Calu3 (cell line): ENCODE results near the gene LIN28B. TPM values are rescaled to one million over a fixed set of nuclear protein-coding genes. Genes with fewer than 3 reads are reported as not detected.

Experiments used
- BruUV-seq: library from RNA; stranded (reverse); fragments of 400-500 nt; replicated peaks from 2 replicates; lab custom pipeline; 2021; lab: Mats Ljungman, UMichigan
- CTCF ChIA-PET: fragments of 300-600 bp; sonication (Branson Sonifier 250); formaldehyde crosslinking; loops from one replicate; lab custom pipeline; 2022; ENCODE audit warnings: antibody characterized with exemption; lab: Charles Lee
- DNase-seq: peaks from one replicate; pipeline ENCODE4 v3.0.0; 2022
- H3K27ac Mint-ChIP-seq: one replicate; pipeline ENCODE4 v1.8.0; 2022; ENCODE audit warnings: mixed read lengths; ENCODE audit not compliant: unreplicated experiment
- H3K27me3 Mint-ChIP-seq: one replicate; pipeline ENCODE4 v1.8.0; 2022; ENCODE audit warnings: mixed read lengths; ENCODE audit not compliant: unreplicated experiment
- H3K36me3 Mint-ChIP-seq: one replicate; pipeline ENCODE4 v1.8.0; 2022; ENCODE audit warnings: mild to moderate bottlenecking, moderate library complexity, mixed read lengths; ENCODE audit not compliant: insufficient read depth, unreplicated experiment
- H3K4me1 Mint-ChIP-seq: one replicate; pipeline ENCODE4 v1.8.0; 2022; ENCODE audit warnings: mild to moderate bottlenecking, low read depth, mixed read lengths; ENCODE audit not compliant: unreplicated experiment
- H3K4me3 Mint-ChIP-seq: one replicate; pipeline ENCODE4 v1.8.0; 2022; ENCODE audit warnings: mild to moderate bottlenecking, low read depth, moderate library complexity, mixed read lengths; ENCODE audit not compliant: unreplicated experiment
- H3K9me3 Mint-ChIP-seq: one replicate; pipeline ENCODE4 v1.8.0; 2022; ENCODE audit warnings: low read depth, mixed read lengths; ENCODE audit not compliant: unreplicated experiment
- intact Hi-C: fragments of 100-400 bp; cut with micrococcal nuclease; formaldehyde crosslinking; loops from one replicate; pipeline ENCODE4 v1.10.0; 2022; ENCODE audit not compliant: unreplicated experiment
- total RNA-seq: library from RNA; stranded (reverse); gene quantifications from 2 replicates; pipeline ENCODE4 v1.2.3, GENCODE V29; 2022
- TF ChIP-seq, protein P1 (sequence below): fragments of 200-600 bp; IDR thresholded peaks from one replicate; pipeline ENCODE4 v1.8.0; 2022; ENCODE audit warnings: antibody characterized with exemption; ENCODE audit not compliant: unreplicated experiment

LIN28B gene
- total RNA-seq, 1 experiment from 2014 or later: not detected

DNA sequence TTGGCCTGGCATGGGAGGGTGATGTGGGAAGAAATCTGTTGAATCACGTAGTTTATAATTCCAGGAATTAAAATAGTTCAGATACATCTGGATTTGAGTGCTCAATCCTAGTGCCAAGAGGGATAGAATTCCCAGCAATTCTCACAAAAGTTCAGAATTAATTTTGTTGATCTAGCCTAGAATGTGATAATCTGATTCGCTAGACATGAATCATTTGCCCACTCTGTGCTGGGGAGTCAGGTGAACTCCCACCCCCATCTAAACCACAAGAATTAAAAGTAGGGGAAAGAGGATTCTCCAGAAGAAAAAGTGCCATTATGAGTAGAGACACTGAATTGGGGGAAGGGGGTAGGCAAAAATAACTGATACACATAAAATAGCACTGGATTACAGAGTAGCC lies 85.0 kb downstream of the LIN28B start:
- intact Hi-C loops: no loop called here
- H3K36me3 Mint-ChIP-seq: no peaks in the 10 kb centered on the region
- H3K4me3 Mint-ChIP-seq: no peak overlapping the region
- H3K27me3 Mint-ChIP-seq: no peaks in the 10 kb centered on the region
- BruUV-seq: no TSS peak
- H3K27ac Mint-ChIP-seq: no peak overlapping the region
- CTCF ChIA-PET: no interaction called here
- TF ChIP-seq, protein P1, sequence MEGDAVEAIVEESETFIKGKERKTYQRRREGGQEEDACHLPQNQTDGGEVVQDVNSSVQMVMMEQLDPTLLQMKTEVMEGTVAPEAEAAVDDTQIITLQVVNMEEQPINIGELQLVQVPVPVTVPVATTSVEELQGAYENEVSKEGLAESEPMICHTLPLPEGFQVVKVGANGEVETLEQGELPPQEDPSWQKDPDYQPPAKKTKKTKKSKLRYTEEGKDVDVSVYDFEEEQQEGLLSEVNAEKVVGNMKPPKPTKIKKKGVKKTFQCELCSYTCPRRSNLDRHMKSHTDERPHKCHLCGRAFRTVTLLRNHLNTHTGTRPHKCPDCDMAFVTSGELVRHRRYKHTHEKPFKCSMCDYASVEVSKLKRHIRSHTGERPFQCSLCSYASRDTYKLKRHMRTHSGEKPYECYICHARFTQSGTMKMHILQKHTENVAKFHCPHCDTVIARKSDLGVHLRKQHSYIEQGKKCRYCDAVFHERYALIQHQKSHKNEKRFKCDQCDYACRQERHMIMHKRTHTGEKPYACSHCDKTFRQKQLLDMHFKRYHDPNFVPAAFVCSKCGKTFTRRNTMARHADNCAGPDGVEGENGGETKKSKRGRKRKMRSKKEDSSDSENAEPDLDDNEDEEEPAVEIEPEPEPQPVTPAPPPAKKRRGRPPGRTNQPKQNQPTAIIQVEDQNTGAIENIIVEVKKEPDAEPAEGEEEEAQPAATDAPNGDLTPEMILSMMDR: no peak
- no peak for DNase-seq
- no peaks in the 10 kb centered on the region for H3K4me1 Mint-ChIP-seq
- no peaks in the 10 kb centered on the region for H3K9me3 Mint-ChIP-seq

DNA sequence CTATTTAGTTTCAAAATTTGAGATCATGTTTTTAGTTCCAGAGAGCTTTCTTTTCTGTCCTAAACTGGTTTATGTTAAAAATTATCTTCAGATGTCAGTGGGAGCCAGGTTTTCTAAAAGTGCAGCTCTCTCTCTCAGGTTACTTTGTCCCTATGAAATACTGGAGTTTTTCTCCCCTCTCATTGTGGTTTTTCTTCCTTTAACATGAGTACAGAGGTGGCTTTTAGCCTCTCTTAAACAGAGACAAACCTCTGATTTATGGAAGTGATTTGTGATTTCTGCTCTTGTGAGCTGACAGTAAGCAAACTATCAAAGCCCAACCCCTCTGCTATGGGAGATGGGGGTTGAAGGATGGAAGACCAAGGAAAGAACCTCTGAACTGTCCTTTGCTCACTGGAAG lies 85.7 kb downstream of the LIN28B start:
- TF ChIP-seq, protein P1: no peak
- Mint-ChIP-seq H3K27me3 (no peaks in the 10 kb centered on the region), H3K27ac (no peak overlapping the region), H3K36me3 (no peaks in the 10 kb centered on the region), H3K9me3 (no peaks in the 10 kb centered on the region), H3K4me3 (no peak overlapping the region), H3K4me1 (no peaks in the 10 kb centered on the region)
- intact Hi-C loops: no loop called here
- CTCF ChIA-PET: interaction anchor here (0.7 kb wide), 1 partner anchor 42 kb away, joined by 3 read pairs; no protein-coding TSS in a partner anchor
- no TSS peak for BruUV-seq
- no peak for DNase-seq

DNA sequence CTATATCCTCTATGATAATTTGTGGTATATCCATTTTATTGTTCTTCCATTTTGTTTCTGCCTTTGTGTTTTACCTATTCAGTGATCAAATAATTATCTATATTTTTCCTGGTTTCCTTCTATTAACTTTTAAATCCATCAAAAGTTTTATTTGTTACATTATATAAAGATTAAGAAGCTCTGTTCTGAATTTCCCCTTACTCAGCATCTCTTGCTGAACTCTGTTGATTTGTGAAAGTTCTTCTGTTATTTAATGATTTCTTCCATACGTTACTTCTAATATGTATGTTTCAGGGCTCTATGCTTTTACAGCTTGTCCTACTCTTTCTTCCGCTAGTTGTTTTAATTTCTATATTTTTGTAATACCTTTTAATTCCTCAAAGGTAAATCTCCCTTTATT lies 87.1 kb downstream of the LIN28B start:
- no TSS peak for BruUV-seq
- intact Hi-C loops: no loop called here
- TF ChIP-seq, protein P1: no peak
- Mint-ChIP-seq H3K9me3 (no peaks in the 10 kb centered on the region), H3K4me1 (no peaks in the 10 kb centered on the region), H3K36me3 (no peaks in the 10 kb centered on the region), H3K4me3 (no peak overlapping the region), H3K27ac (no peak overlapping the region), H3K27me3 (no peaks in the 10 kb centered on the region)
- no peak for DNase-seq
- CTCF ChIA-PET: no interaction called here

DNA sequence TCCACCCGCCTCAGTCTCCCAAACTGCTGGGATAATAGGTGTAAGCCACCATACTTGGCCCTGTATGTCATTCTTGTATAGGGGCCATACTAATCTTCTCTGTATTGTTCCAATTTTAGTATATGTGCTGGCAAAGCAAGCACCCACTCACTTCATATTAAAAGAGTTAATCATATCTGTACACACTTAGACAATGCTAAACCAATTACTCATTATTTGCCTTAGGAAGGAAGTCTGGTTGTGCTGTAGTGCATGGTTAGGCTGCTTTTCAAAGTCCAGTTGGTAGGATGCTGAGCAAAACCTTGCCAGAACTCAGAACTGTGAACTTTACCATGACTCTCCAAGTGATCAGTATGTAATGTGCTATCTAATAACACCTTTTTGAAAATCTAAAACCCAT lies 88.6 kb downstream of the LIN28B start:
- Mint-ChIP-seq H3K36me3 (no peaks in the 10 kb centered on the region), H3K27ac (no peak overlapping the region), H3K4me1 (no peaks in the 10 kb centered on the region), H3K27me3 (no peaks in the 10 kb centered on the region), H3K9me3 (no peaks in the 10 kb centered on the region), H3K4me3 (no peak overlapping the region)
- DNase-seq: no peak
- TF ChIP-seq, protein P1: no peak
- intact Hi-C loops: no loop called here
- no TSS peak for BruUV-seq
- CTCF ChIA-PET: no interaction called here
